IMR-90 (cell line): ENCODE results near the gene POLG2. TPM values are rescaled to one million over a fixed set of nuclear protein-coding genes. Genes with fewer than 3 reads are reported as not detected.

Experiments
- ATAC-seq: fragments of 200-7000 bp; cut with Tn5 transposase; 2 replicates; pipeline ENCODE4 v1.9.1; 2020; ENCODE audit warnings: low read depth, mild to moderate bottlenecking, moderate library complexity
- BruUV-seq: library from RNA; stranded (reverse); fragments of 400-500 nt; replicated peaks from 2 replicates; lab custom pipeline; 2021; lab: Mats Ljungman, UMichigan
- CTCF ChIA-PET: fragments of 300-600 bp; formaldehyde crosslinking; extraction: SDS; loops from one replicate; lab custom pipeline; 2021; ENCODE audit warnings: antibody characterized with exemption; lab: Yijun Ruan, JAX
- POLR2A ChIA-PET: fragments of 300-600 bp; sonication (Branson Sonifier 250); formaldehyde crosslinking; loops from one replicate; lab custom pipeline; 2022; ENCODE audit warnings: antibody characterized with exemption; ENCODE audit not compliant: unreplicated experiment; lab: Charles Lee
- DNase-seq: peaks from one replicate; pipeline ENCODE4 v3.0.0; 2013
- H2AFZ ChIP-seq: replicated peaks from 2 replicates; pipeline ENCODE3; 2013; ENCODE audit warnings: low read length, mild to moderate bottlenecking; ENCODE audit not compliant: poor library complexity
- H2AK5ac ChIP-seq: 2 replicates; pipeline ENCODE4 v1.6.1; 2013; ENCODE audit warnings: low read depth, low read length, inconsistent platforms
- H2AK9ac ChIP-seq: replicated peaks from 2 replicates; pipeline ENCODE3; 2013; ENCODE audit warnings: mild to moderate bottlenecking, low read depth, low read length, moderate library complexity; ENCODE audit not compliant: poor library complexity
- H2BK120ac ChIP-seq: 2 replicates; pipeline ENCODE4 v1.6.1; 2013; ENCODE audit warnings: low read depth, low read length, inconsistent platforms
- H2BK15ac ChIP-seq: 3 replicates; pipeline ENCODE4 v1.6.1; 2013; ENCODE audit warnings: low read depth, low read length, inconsistent platforms
- H2BK20ac ChIP-seq: 2 replicates; pipeline ENCODE4 v1.6.1; 2013; ENCODE audit warnings: low read depth, mild to moderate bottlenecking, inconsistent platforms, low read length, moderate library complexity
- H2BK5ac ChIP-seq: 2 replicates; pipeline ENCODE4 v1.6.1; 2013; ENCODE audit warnings: mild to moderate bottlenecking, low read depth, low read length, inconsistent platforms; ENCODE audit not compliant: poor library complexity, severe bottlenecking
- H3K14ac ChIP-seq: replicated peaks from 2 replicates; pipeline ENCODE4 v1.6.1; 2013; ENCODE audit warnings: low read depth, low read length, inconsistent platforms
- H3K18ac ChIP-seq: 2 replicates; pipeline ENCODE4 v1.6.1; 2013; ENCODE audit warnings: low read depth, low read length, control low read depth
- H3K23ac ChIP-seq: 2 replicates; pipeline ENCODE4 v1.6.1; 2013; ENCODE audit warnings: low read depth, low read length, inconsistent platforms
- H3K27ac ChIP-seq: 2 replicates; pipeline ENCODE4 v1.5.1; 2013; ENCODE audit warnings: mild to moderate bottlenecking, control low read depth, low read length; ENCODE audit not compliant: insufficient read depth
- H3K27me3 ChIP-seq: 2 replicates; pipeline ENCODE4 v1.6.1; 2013; ENCODE audit warnings: low read length; ENCODE audit not compliant: control insufficient read depth, insufficient read depth
- H3K36me3 ChIP-seq: 2 replicates; pipeline ENCODE4 v1.6.1; 2013; ENCODE audit warnings: low read length, mixed read lengths; ENCODE audit not compliant: control insufficient read depth, insufficient read depth
- H3K4ac ChIP-seq: 2 replicates; pipeline ENCODE4 v1.6.1; 2013; ENCODE audit warnings: low read depth, low read length, inconsistent platforms
- H3K4me1 ChIP-seq: 2 replicates; pipeline ENCODE4 v1.6.1; 2013; ENCODE audit warnings: low read length, mixed read lengths; ENCODE audit not compliant: control insufficient read depth, insufficient read depth
- H3K4me2 ChIP-seq: 2 replicates; pipeline ENCODE4 v1.6.1; 2013; ENCODE audit warnings: low read depth, mild to moderate bottlenecking, control low read depth, low read length, moderate library complexity
- H3K4me3 ChIP-seq: 2 replicates; pipeline ENCODE4 v1.5.1; 2013; ENCODE audit warnings: low read depth, mild to moderate bottlenecking, control low read depth, low read length, moderate library complexity; ENCODE audit not compliant: insufficient read depth
- H3K56ac ChIP-seq: 2 replicates; pipeline ENCODE4 v1.6.1; 2013; ENCODE audit warnings: low read length, inconsistent platforms; ENCODE audit not compliant: insufficient read depth; ENCODE audit errors: extremely low read depth
- H3K79me1 ChIP-seq, 2 experiments: 2 replicates each; pipeline ENCODE4 v1.6.1; 2013; ENCODE audit warnings: low read length in 2 of 2, inconsistent platforms in 1 of 2, low read depth in 1 of 2
- H3K9ac ChIP-seq: 2 replicates; pipeline ENCODE4 v1.6.1; 2013; ENCODE audit warnings: low read depth, low read length, control low read depth
- H3K9me1 ChIP-seq: 2 replicates; pipeline ENCODE4 v1.6.1; 2013; ENCODE audit warnings: low read length, inconsistent platforms; ENCODE audit not compliant: insufficient read depth
- H3K9me3 ChIP-seq: 2 replicates; pipeline ENCODE4 v1.6.1; 2013; ENCODE audit warnings: low read length; ENCODE audit not compliant: control insufficient read depth, insufficient read depth
- H4K20me1 ChIP-seq: 2 replicates; pipeline ENCODE4 v1.6.1; 2013; ENCODE audit warnings: low read length, inconsistent platforms; ENCODE audit not compliant: insufficient read depth
- H4K5ac ChIP-seq: 2 replicates; pipeline ENCODE4 v1.6.1; 2013; ENCODE audit warnings: mild to moderate bottlenecking, low read depth, low read length, control low read depth
- H4K8ac ChIP-seq, 2 experiments: 2 replicates each; pipeline ENCODE4 v1.6.1; 2013; ENCODE audit warnings: low read depth in 2 of 2, low read length in 2 of 2, control low read depth in 1 of 2, inconsistent platforms in 1 of 2
- H4K91ac ChIP-seq: 2 replicates; pipeline ENCODE4 v1.6.1; 2013; ENCODE audit warnings: low read depth, low read length, inconsistent platforms; ENCODE audit not compliant: insufficient read depth
- BHLHE40 ChIP-seq: fragments of 150-350 bp; IDR thresholded peaks from 2 replicates; pipeline ENCODE4 v1.6.1; 2016; ENCODE audit warnings: mild to moderate bottlenecking, low read depth, low read length
- CEBPB ChIP-seq: IDR thresholded peaks from 2 replicates; pipeline ENCODE4 v1.6.1; 2012; ENCODE audit warnings: low read depth, low read length, improper control_type of control experiment
- CHD1 ChIP-seq: IDR thresholded peaks from 2 replicates; pipeline ENCODE4 v1.6.1; 2012; ENCODE audit warnings: low read depth, low read length, improper control_type of control experiment
- CTCF ChIP-seq: conservative IDR thresholded peaks from 2 replicates; pipeline ENCODE4 v1.5.1; 2012; ENCODE audit warnings: mild to moderate bottlenecking, low read depth, low read length, improper control_type of control experiment
- ELK1 ChIP-seq: fragments of 150-350 bp; IDR thresholded peaks from 2 replicates; pipeline ENCODE4 v1.6.1; 2016; ENCODE audit warnings: low read depth, mild to moderate bottlenecking, low read length, moderate library complexity, borderline replicate concordance
- FOS ChIP-seq: fragments of 150-350 bp; IDR thresholded peaks from 2 replicates; pipeline ENCODE4 v1.6.1; 2016; ENCODE audit warnings: low read depth, low read length
- MAFK ChIP-seq: IDR thresholded peaks from 2 replicates; pipeline ENCODE4 v1.6.1; 2012; ENCODE audit warnings: low read depth, low read length, improper control_type of control experiment
- MAZ ChIP-seq: IDR thresholded peaks from 2 replicates; pipeline ENCODE4 v1.6.1; 2012; ENCODE audit warnings: low read depth, mild to moderate bottlenecking, low read length, improper control_type of control experiment, moderate library complexity, borderline replicate concordance
- MXI1 ChIP-seq: IDR thresholded peaks from 2 replicates; pipeline ENCODE4 v1.6.1; 2012; ENCODE audit warnings: low read depth, mild to moderate bottlenecking, low read length, moderate library complexity, borderline replicate concordance
- POLR2A ChIP-seq: IDR thresholded peaks from 2 replicates; pipeline ENCODE4 v1.6.1; 2012; ENCODE audit warnings: mild to moderate bottlenecking, low read depth, low read length
- RAD21 ChIP-seq: IDR thresholded peaks from 2 replicates; pipeline ENCODE4 v1.6.1; 2012; ENCODE audit warnings: low read length, improper control_type of control experiment
- RFX5 ChIP-seq: IDR thresholded peaks from 2 replicates; pipeline ENCODE4 v1.8.0; 2012; ENCODE audit warnings: low read depth, mild to moderate bottlenecking, low read length, moderate library complexity
- SMC3 ChIP-seq: fragments of 150-350 bp; IDR thresholded peaks from 2 replicates; pipeline ENCODE4 v1.6.1; 2016; ENCODE audit warnings: low read depth, mild to moderate bottlenecking, antibody characterized with exemption, low read length, moderate library complexity
- USF2 ChIP-seq: fragments of 150-350 bp; IDR thresholded peaks from 2 replicates; pipeline ENCODE4 v1.6.1; 2017; ENCODE audit warnings: mild to moderate bottlenecking, antibody characterized with exemption, low read length, low read depth
- WGBS, 2 experiments: methylation state at CpG; one replicate each; pipeline versions ENCODE4 v1.1.5 to v1.1.7; 2013; ENCODE audit warnings: missing lambda C conversion rate in 2 of 2; ENCODE audit not compliant: insufficient read length in 1 of 2; ENCODE audit errors: extremely low coverage in 2 of 2; 5-methylcytosine and 5-hydroxymethylcytosine counted together
- dilution Hi-C: fragments of 300-500 bp; cut with HindIII; formaldehyde crosslinking; loops from one replicate; pipeline ENCODE4 v1.14.3; 2018; ENCODE audit warnings: low sequenced_read_pairs; ENCODE audit not compliant: unreplicated experiment
- in situ Hi-C: fragments of 300-500 bp; cut with MboI; formaldehyde crosslinking; loops from 3 replicates; pipeline ENCODE4 v1.14.3; 2019; ENCODE audit warnings: low sequenced_read_pairs, inconsistent platforms, mixed read lengths
- intact Hi-C: fragments of 100-400 bp; cut with micrococcal nuclease; formaldehyde crosslinking; loops from 2 replicates; pipeline ENCODE4 v1.10.0; 2022
- polyA plus RNA-seq, 3 experiments: library from polyadenylated mRNA; depleted of rRNA; stranded (reverse); fragments of >200 nt; gene quantifications; 2 replicates each; pipeline ENCODE4 v1.2.3, GENCODE V29; 2012; ENCODE audit warnings: low replicate concordance in 1 of 3
- total RNA-seq: library from RNA; depleted of rRNA; stranded (reverse); fragments of >200 nt; gene quantifications from 2 replicates; pipeline ENCODE4 v1.2.3, GENCODE V29; 2012

POLG2 gene
- total and polyA plus RNA-seq, 2 of the 4 experiments (the other 2 are of a cell fraction): 7.0 to 7.7 TPM

GRCh38 chr17:64515829-64516228 lies 19.0 kb upstream of the POLG2 start:
- Histone ChIP-seq H2AK9ac (no peak overlapping the region), H3K9ac (no peak overlapping the region), H3K9me1 (no peaks in the 10 kb centered on the region), H3K27me3 (no peaks in the 10 kb centered on the region), H3K23ac (no peak overlapping the region), H2AK5ac (no peak overlapping the region), H2BK120ac (no peak overlapping the region), H3K36me3 (peaks cover 31% of the 10 kb centered on the region), H4K20me1 (peaks cover 3% of the 10 kb centered on the region; the same call in 1 of the 2 replicates), H2AFZ (no peak overlapping the region), H2BK5ac (no peak overlapping the region), H4K8ac (no peak overlapping the region), H3K4me2 (no peak overlapping the region), H3K4me1 (no peaks in the 10 kb centered on the region), H2BK20ac (no peak overlapping the region), H3K79me1 (peaks cover 19 to 26% of the 10 kb centered on the region in 2 experiments), H4K5ac (no peak overlapping the region), H3K4ac (no peak overlapping the region), H3K9me3 (no peaks in the 10 kb centered on the region), H3K18ac (no peak overlapping the region), H3K14ac (no peak overlapping the region), H3K56ac (no peak overlapping the region), H2BK15ac (no peak overlapping the region), H4K91ac (no peak overlapping the region), H3K4me3 (no peak overlapping the region), H3K27ac (no peak overlapping the region)
- dilution Hi-C loops: no loop called here
- intact Hi-C loops: no loop called here
- no CpG with 5 or more reads among the region's 1 CpG for WGBS, 2 experiments
- ChIA-PET CTCF (no interaction called here), POLR2A (interaction anchor here (1.3 kb wide), 1 partner anchor 11 kb away, joined by 3 read pairs; no protein-coding TSS in a partner anchor)
- TF ChIP-seq MAZ: no peak
- TF ChIP-seq BHLHE40: no peak
- no peak for TF ChIP-seq RAD21
- no peak for TF ChIP-seq SMC3
- no peak for TF ChIP-seq MAFK
- no peak for TF ChIP-seq USF2
- TF ChIP-seq MXI1: no peak
- no peak for TF ChIP-seq RFX5
- no peak for TF ChIP-seq CEBPB
- TF ChIP-seq POLR2A: no peak; the same call in 1 of the 2 replicates
- no peak for TF ChIP-seq FOS
- no peak for TF ChIP-seq CHD1
- no peak for TF ChIP-seq ELK1
- no peak for TF ChIP-seq CTCF
- BruUV-seq: no TSS peak
- DNase-seq: no peak
- in situ Hi-C loops: no loop called here
- ATAC-seq: no peak; the same call in 1 of the 2 replicates
